GM21528 (cell line): ENCODE results near the gene MAP1LC3A.

Experiments used
- ATAC-seq: cut with Tn5 transposase; IDR thresholded peaks from one replicate; pipeline ENCODE4 v1.9.1; 2021; ENCODE audit warnings: mild to moderate bottlenecking, moderate library complexity; ENCODE audit not compliant: unreplicated experiment, low FRiP score

The MAP1LC3A gene

GRCh38 chr20:34604980-34605788 lies 46.7 kb downstream of the MAP1LC3A start:
- ATAC-seq: no peak

DNA sequence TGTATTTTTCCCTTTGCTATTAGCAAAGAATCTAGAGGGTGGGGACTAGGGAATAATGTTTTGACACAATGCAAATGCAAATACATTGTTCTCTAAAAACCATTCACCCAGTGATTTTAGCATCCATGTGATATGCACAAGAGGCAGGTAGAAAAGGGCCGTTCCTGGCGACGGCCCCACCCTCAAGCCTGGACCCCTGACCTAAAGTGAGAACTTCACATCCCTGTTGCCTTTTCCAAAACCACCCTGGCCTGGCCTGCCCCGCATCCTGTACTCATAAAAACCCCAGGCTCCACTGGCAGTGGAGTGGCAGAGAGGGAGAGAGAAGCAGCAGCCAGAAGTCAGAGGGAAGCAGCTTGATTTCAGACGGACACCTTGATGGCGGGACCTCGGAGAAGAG lies 48.5 kb downstream of the MAP1LC3A start:
- ATAC-seq: no peak
